ENCODE results near the gene IL10RA. TPM values are rescaled to one million over a fixed set of nuclear protein-coding genes. Genes with fewer than 3 reads are reported as not detected.

IL10RA gene
- total RNA-seq, 1 experiment from 2014 or later: not detected

DNA sequence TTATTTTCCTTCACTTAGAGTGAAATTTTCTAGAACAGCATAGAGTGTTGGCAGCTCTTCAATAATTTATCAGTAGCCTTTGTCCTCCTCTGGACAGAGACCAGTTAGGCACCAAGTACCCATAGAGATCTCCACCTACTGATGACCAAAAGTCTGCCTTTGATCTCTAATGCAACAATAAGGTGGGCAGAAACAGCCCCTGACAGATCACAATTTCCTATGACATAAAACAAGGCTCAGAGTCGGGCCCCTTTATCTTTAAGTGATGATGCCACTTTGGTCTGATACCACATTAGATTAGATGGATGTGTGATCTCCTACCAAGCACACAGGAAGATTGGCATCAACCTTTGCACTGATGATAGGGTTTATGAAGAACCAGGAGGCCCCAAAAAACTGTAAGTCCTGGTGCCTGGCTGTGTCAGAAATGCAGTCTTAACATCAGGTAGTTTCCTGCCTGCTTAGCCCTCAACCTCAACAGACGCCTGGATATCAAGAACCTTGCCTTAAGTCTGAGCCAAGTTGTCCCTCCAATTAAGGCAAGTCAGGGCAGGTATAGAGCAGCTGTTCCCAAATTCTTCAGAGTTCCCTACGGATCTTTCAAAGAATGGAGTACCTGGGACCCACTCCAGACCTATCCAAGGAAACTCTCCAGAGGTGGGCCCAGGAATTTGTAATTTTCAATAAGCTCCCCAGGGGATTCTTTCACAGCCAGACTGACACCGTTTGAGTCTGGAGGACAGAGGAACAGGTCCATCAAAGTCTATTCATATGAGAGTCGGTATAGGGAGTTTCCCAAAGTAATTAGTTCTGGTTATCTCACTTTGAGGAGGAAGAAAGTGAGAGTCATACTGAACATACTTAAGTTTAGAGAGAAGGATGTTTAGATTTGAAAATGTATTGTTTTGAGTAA is 60.1 kb downstream of the IL10RA start:
- no peak for DNase-seq (ENCODE audit: low read depth)

DNA sequence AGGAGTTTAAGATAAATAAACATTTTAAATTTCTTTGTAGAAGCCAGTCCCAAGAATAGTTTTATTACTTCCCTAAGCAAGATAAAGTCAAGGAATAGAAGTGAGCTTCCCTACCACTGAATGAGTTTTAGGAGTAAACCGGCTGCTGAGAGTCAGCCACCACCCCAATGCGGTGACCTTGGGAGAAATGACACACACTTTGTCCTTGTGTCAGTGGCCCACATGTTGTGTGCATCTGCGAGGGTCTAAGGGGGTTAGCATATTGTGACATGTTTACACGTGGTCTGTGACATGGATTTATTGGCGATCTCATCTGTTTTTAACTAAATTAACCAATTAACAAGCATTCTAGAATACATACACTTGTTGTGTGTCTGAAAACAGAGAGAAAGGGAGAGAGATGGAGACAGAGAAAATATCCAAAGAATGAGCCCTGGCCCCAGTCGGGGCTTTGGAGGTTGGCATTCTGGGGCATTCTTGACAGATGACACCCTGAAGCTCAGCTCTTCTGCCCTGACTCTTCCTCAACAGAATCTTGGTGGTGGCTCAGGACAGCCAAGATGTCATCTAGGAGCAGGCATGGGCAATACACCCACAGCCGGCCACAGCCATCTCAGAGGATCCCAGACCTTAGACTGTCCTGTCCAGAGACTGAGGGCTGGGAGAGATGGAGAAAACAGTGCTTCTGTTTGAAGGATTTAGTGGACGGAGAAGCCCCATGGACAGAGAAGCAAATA is 60.9 kb downstream of the IL10RA start:
- DNase-seq (ENCODE audit: low read depth): no peak

DNA sequence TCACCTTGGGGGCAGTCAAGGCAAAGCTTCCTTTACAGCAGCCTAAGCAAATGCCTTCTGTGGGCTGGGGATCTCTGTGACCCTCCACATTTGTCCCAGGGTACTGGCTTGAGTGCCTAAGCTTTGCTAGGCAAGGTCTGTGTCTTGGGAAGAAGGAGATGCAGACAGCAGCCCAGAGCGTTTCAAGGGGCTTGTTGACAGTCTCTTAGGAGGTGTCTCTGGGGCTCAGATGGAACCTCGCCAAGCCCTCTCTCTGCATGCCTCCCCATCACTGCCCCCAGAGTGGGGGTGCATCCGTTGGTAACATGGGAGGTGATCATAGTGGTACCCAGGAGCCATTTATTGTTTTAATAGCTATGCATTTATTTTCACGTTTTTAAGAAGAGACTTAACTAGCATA is 61.6 kb downstream of the IL10RA start:
- DNase-seq (ENCODE audit: low read depth): no peak

- DNase-seq (ENCODE audit: low read depth): no peak
Measured at GRCh38 chr11:118048472-118049370, 62.5 kb downstream of the IL10RA start.

DNA sequence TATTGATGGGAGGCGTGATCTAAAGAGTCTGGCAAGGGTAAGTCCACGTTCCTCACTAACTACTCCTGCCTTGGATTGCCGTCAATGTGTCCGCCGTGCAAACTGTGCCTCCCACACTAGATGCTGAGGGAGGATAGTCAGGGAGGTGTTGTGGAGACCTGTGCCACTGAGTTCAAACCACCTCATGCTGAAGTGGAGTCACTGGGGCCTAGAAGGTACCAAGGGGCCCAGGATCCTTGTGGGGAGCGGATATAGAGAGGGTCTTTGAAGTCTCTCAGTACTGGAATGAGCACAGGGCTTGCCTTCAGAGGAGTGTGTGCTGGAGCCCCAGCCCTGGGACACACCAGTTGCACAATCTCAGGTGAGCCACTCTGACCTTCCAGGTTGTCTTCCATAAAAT is 63.6 kb downstream of the IL10RA start:
- no peak for DNase-seq (ENCODE audit: low read depth)

GRCh38 chr11:118050208-118050891 is 64.2 kb downstream of the IL10RA start:
- DNase-seq (ENCODE audit: low read depth): no peak

Other genes starting within 250 kb of the IL10RA start
- not detected in 2 replicates for gene DSCAML1, start 189.2 kb upstream of the IL10RA start, total RNA-seq (2014; rRNA removed; shearing (Covaris generic))
- not detected in 2 replicates for gene FXYD2, start 161.7 kb upstream of the IL10RA start, total RNA-seq (2014; rRNA removed; shearing (Covaris generic))
- 0.87 and 1.1 TPM in 2 replicates for gene FXYD6, start 109.7 kb upstream of the IL10RA start, total RNA-seq (2014; rRNA removed; shearing (Covaris generic))
- not detected in 2 replicates for gene TMPRSS13, start 57.0 kb upstream of the IL10RA start, total RNA-seq (2014; rRNA removed; shearing (Covaris generic))
- gene TMPRSS4, start 90.7 kb downstream of the IL10RA start, total RNA-seq (2014; rRNA removed; shearing (Covaris generic)): not detected in 2 replicates
- gene SMIM35, start 100.6 kb downstream of the IL10RA start, total RNA-seq (2014; rRNA removed; shearing (Covaris generic)): not detected in 2 replicates
- gene SCN4B, start 166.4 kb downstream of the IL10RA start, total RNA-seq (2014; rRNA removed; shearing (Covaris generic)): not detected in 2 replicates
- 0.03 TPM in 1 of 2 replicates, not detected in the other for gene SCN2B, start 190.2 kb downstream of the IL10RA start, total RNA-seq (2014; rRNA removed; shearing (Covaris generic))
- gene JAML, start 238.6 kb downstream of the IL10RA start, total RNA-seq (2014; rRNA removed; shearing (Covaris generic)): not detected in 2 replicates